ENCODE measurements around the gene DTX4.

Gene DTX4

GRCh38 chr11:59182457-59183151, 10.7 kb downstream of the DTX4 start:
- Histone ChIP-seq H3K27me3 (ENCODE audit: insufficient read depth, low read length) (no peaks in the 10 kb centered on the region), H3K4me3 (ENCODE audit: low read length) (no peak overlapping the region), H3K4me1 (ENCODE audit: insufficient read depth, low read length) (0 out of 2 replicates have a peak, but pooled peaks cover 3% of the 10 kb centered on the region), H3K9me3 (ENCODE audit: insufficient read depth, low read depth, low read length) (peaks cover 15% of the 10 kb centered on the region; the same call in 1 of the 2 replicates), H3K27ac (ENCODE audit: low read depth, low read length) (no peak overlapping the region), H3K9ac (ENCODE audit: low read depth, low read length) (no peak overlapping the region), H3K36me3 (ENCODE audit: insufficient read depth, low read length) (peaks cover 15% of the 10 kb centered on the region)
- 91% methylated on average over 4 of the region's 4 CpGs for WGBS

GRCh38 chr11:59183771-59184170, 11.8 kb downstream of the DTX4 start:
- H3K27ac ChIP-seq (ENCODE audit: low read depth, low read length), result no peak overlapping the region
- WGBS, result 94% methylated on average over 1 of the region's 1 CpG
- H3K27me3 ChIP-seq (ENCODE audit: insufficient read depth, low read length), result no peaks in the 10 kb centered on the region
- H3K9ac ChIP-seq (ENCODE audit: low read depth, low read length), result no peak overlapping the region
- 0 out of 2 replicates have a peak, but pooled peaks cover 3% of the 10 kb centered on the region for H3K4me1 ChIP-seq (ENCODE audit: insufficient read depth, low read length)
- no peak overlapping the region for H3K4me3 ChIP-seq (ENCODE audit: low read length)
- peaks cover 25% of the 10 kb centered on the region for H3K36me3 ChIP-seq (ENCODE audit: insufficient read depth, low read length)
- H3K9me3 ChIP-seq (ENCODE audit: insufficient read depth, low read depth, low read length), result peaks cover 9% of the 10 kb centered on the region; the same call in 1 of the 2 replicates

- peaks cover 35% of the 10 kb centered on the region for H3K36me3 ChIP-seq (ENCODE audit: insufficient read depth, low read length)
- 0 out of 2 replicates have a peak, but pooled peaks cover 3% of the 10 kb centered on the region for H3K4me1 ChIP-seq (ENCODE audit: insufficient read depth, low read length)
- H3K4me3 ChIP-seq (ENCODE audit: low read length), result no peak overlapping the region
- no peaks in the 10 kb centered on the region for H3K27me3 ChIP-seq (ENCODE audit: insufficient read depth, low read length)
- WGBS, result 77% methylated on average over 8 of the region's 9 CpGs
- no peaks in the 10 kb centered on the region; the same call in 1 of the 2 replicates for H3K9me3 ChIP-seq (ENCODE audit: insufficient read depth, low read depth, low read length)
- H3K27ac ChIP-seq (ENCODE audit: low read depth, low read length), result no peak overlapping the region
- no peak overlapping the region for H3K9ac ChIP-seq (ENCODE audit: low read depth, low read length)
These were observed 12.9 kb downstream of the DTX4 start for GRCh38 chr11:59184691-59185339.

- Histone ChIP-seq H3K4me1 (ENCODE audit: insufficient read depth, low read length) (0 out of 2 replicates have a peak, but pooled peaks cover 3% of the 10 kb centered on the region), H3K4me3 (ENCODE audit: low read length) (no peak overlapping the region), H3K27ac (ENCODE audit: low read depth, low read length) (no peak overlapping the region; the same call in 1 of the 2 replicates), H3K27me3 (ENCODE audit: insufficient read depth, low read length) (no peaks in the 10 kb centered on the region), H3K9me3 (ENCODE audit: insufficient read depth, low read depth, low read length) (no peaks in the 10 kb centered on the region), H3K9ac (ENCODE audit: low read depth, low read length) (no peak overlapping the region), H3K36me3 (ENCODE audit: insufficient read depth, low read length) (peaks cover 42% of the 10 kb centered on the region)
- 95% methylated on average over 5 of the region's 5 CpGs for WGBS
These were observed 13.5 kb downstream of the DTX4 start for GRCh38 chr11:59185386-59185945.

GRCh38 chr11:59186130-59186594, 14.2 kb downstream of the DTX4 start:
- Histone ChIP-seq H3K4me3 (ENCODE audit: low read length) (no peak overlapping the region), H3K27me3 (ENCODE audit: insufficient read depth, low read length) (no peaks in the 10 kb centered on the region), H3K27ac (ENCODE audit: low read depth, low read length) (no peak overlapping the region), H3K4me1 (ENCODE audit: insufficient read depth, low read length) (0 out of 2 replicates have a peak, but pooled peaks cover 3% of the 10 kb centered on the region), H3K9ac (ENCODE audit: low read depth, low read length) (no peak overlapping the region), H3K36me3 (ENCODE audit: insufficient read depth, low read length) (peaks cover 48% of the 10 kb centered on the region), H3K9me3 (ENCODE audit: insufficient read depth, low read depth, low read length) (no peaks in the 10 kb centered on the region)
- WGBS, result 83% methylated on average over 4 of the region's 5 CpGs

GRCh38 chr11:59187035-59187434, 15.1 kb downstream of the DTX4 start:
- Histone ChIP-seq H3K9me3 (ENCODE audit: insufficient read depth, low read depth, low read length) (no peaks in the 10 kb centered on the region), H3K27me3 (ENCODE audit: insufficient read depth, low read length) (no peaks in the 10 kb centered on the region), H3K36me3 (ENCODE audit: insufficient read depth, low read length) (peaks cover 56% of the 10 kb centered on the region), H3K27ac (ENCODE audit: low read depth, low read length) (no peak overlapping the region), H3K4me3 (ENCODE audit: low read length) (no peak overlapping the region), H3K9ac (ENCODE audit: low read depth, low read length) (no peak overlapping the region), H3K4me1 (ENCODE audit: insufficient read depth, low read length) (0 out of 2 replicates have a peak, but pooled peaks cover 3% of the 10 kb centered on the region)
- 93% methylated on average over 3 of the region's 3 CpGs for WGBS

GRCh38 chr11:59187587-59187986, 15.7 kb downstream of the DTX4 start:
- H3K27me3 ChIP-seq (ENCODE audit: insufficient read depth, low read length), result no peaks in the 10 kb centered on the region
- H3K4me1 ChIP-seq (ENCODE audit: insufficient read depth, low read length), result 0 out of 2 replicates have a peak, but pooled peaks cover 3% of the 10 kb centered on the region
- H3K4me3 ChIP-seq (ENCODE audit: low read length), result no peak overlapping the region
- H3K9me3 ChIP-seq (ENCODE audit: insufficient read depth, low read depth, low read length), result no peaks in the 10 kb centered on the region
- H3K27ac ChIP-seq (ENCODE audit: low read depth, low read length), result no peak overlapping the region
- no peak overlapping the region for H3K9ac ChIP-seq (ENCODE audit: low read depth, low read length)
- 93% methylated on average over 6 of the region's 6 CpGs for WGBS
- H3K36me3 ChIP-seq (ENCODE audit: insufficient read depth, low read length), result peaks cover 61% of the 10 kb centered on the region

GRCh38 chr11:59188954-59189353, 17.0 kb downstream of the DTX4 start:
- Histone ChIP-seq H3K9me3 (ENCODE audit: insufficient read depth, low read depth, low read length) (no peaks in the 10 kb centered on the region), H3K36me3 (ENCODE audit: insufficient read depth, low read length) (peaks cover 60% of the 10 kb centered on the region), H3K4me3 (ENCODE audit: low read length) (no peak overlapping the region), H3K9ac (ENCODE audit: low read depth, low read length) (no peak overlapping the region), H3K27me3 (ENCODE audit: insufficient read depth, low read length) (no peaks in the 10 kb centered on the region), H3K27ac (ENCODE audit: low read depth, low read length) (no peak overlapping the region), H3K4me1 (ENCODE audit: insufficient read depth, low read length) (0 out of 2 replicates have a peak, but pooled peaks cover 3% of the 10 kb centered on the region)
- 87% methylated on average over 4 of the region's 4 CpGs for WGBS

GRCh38 chr11:59189986-59190385, 18.1 kb downstream of the DTX4 start:
- Histone ChIP-seq H3K9ac (ENCODE audit: low read depth, low read length) (no peak overlapping the region), H3K27ac (ENCODE audit: low read depth, low read length) (no peak overlapping the region), H3K36me3 (ENCODE audit: insufficient read depth, low read length) (peaks cover 70% of the 10 kb centered on the region), H3K9me3 (ENCODE audit: insufficient read depth, low read depth, low read length) (no peaks in the 10 kb centered on the region), H3K4me3 (ENCODE audit: low read length) (no peak overlapping the region), H3K4me1 (ENCODE audit: insufficient read depth, low read length) (0 out of 2 replicates have a peak, but pooled peaks cover 3% of the 10 kb centered on the region), H3K27me3 (ENCODE audit: insufficient read depth, low read length) (no peaks in the 10 kb centered on the region)
- 95% methylated on average over 4 of the region's 4 CpGs for WGBS

GRCh38 chr11:59191095-59191494, 19.2 kb downstream of the DTX4 start:
- peaks cover 81% of the 10 kb centered on the region for H3K36me3 ChIP-seq (ENCODE audit: insufficient read depth, low read length)
- WGBS, result 98% methylated on average over 4 of the region's 4 CpGs
- H3K27me3 ChIP-seq (ENCODE audit: insufficient read depth, low read length), result no peaks in the 10 kb centered on the region
- H3K9me3 ChIP-seq (ENCODE audit: insufficient read depth, low read depth, low read length), result no peaks in the 10 kb centered on the region
- H3K9ac ChIP-seq (ENCODE audit: low read depth, low read length), result no peak overlapping the region
- H3K4me3 ChIP-seq (ENCODE audit: low read length), result no peak overlapping the region
- 0 out of 2 replicates have a peak, but pooled peaks cover under 1% of the 10 kb centered on the region for H3K4me1 ChIP-seq (ENCODE audit: insufficient read depth, low read length)
- H3K27ac ChIP-seq (ENCODE audit: low read depth, low read length), result no peak overlapping the region

GRCh38 chr11:59191890-59192289, 20.0 kb downstream of the DTX4 start:
- Histone ChIP-seq H3K27me3 (ENCODE audit: insufficient read depth, low read length) (no peaks in the 10 kb centered on the region), H3K27ac (ENCODE audit: low read depth, low read length) (no peak overlapping the region), H3K4me1 (ENCODE audit: insufficient read depth, low read length) (no peaks in the 10 kb centered on the region), H3K9ac (ENCODE audit: low read depth, low read length) (no peak overlapping the region), H3K4me3 (ENCODE audit: low read length) (no peak overlapping the region), H3K36me3 (ENCODE audit: insufficient read depth, low read length) (peaks cover 89% of the 10 kb centered on the region), H3K9me3 (ENCODE audit: insufficient read depth, low read depth, low read length) (no peaks in the 10 kb centered on the region)
- WGBS, result 92% methylated on average over 8 of the region's 8 CpGs
